HL-60 (cell line): ENCODE results near the gene DTX1.

Experiments
- GABPA ChIP-seq: IDR thresholded peaks from 2 replicates; pipeline ENCODE4 v1.6.1; 2012; ENCODE audit warnings: low read depth
- TF ChIP-seq, protein P1 (sequence below): IDR thresholded peaks from one replicate; pipeline ENCODE4 v1.5.1; 2011; ENCODE audit warnings: low read length, control low read depth, inconsistent platforms; ENCODE audit not compliant: insufficient read depth
- TF ChIP-seq, protein P2 (sequence below): IDR thresholded peaks from 2 replicates; pipeline ENCODE4 v1.6.1; 2012; ENCODE audit warnings: low read depth; ENCODE audit not compliant: insufficient replicate concordance

GRCh38 chr12:113111247-113111646, 54.7 kb downstream of the DTX1 start:
- TF ChIP-seq, protein P1, sequence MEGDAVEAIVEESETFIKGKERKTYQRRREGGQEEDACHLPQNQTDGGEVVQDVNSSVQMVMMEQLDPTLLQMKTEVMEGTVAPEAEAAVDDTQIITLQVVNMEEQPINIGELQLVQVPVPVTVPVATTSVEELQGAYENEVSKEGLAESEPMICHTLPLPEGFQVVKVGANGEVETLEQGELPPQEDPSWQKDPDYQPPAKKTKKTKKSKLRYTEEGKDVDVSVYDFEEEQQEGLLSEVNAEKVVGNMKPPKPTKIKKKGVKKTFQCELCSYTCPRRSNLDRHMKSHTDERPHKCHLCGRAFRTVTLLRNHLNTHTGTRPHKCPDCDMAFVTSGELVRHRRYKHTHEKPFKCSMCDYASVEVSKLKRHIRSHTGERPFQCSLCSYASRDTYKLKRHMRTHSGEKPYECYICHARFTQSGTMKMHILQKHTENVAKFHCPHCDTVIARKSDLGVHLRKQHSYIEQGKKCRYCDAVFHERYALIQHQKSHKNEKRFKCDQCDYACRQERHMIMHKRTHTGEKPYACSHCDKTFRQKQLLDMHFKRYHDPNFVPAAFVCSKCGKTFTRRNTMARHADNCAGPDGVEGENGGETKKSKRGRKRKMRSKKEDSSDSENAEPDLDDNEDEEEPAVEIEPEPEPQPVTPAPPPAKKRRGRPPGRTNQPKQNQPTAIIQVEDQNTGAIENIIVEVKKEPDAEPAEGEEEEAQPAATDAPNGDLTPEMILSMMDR: no peak
- TF ChIP-seq GABPA: no peak
- TF ChIP-seq, protein P2, sequence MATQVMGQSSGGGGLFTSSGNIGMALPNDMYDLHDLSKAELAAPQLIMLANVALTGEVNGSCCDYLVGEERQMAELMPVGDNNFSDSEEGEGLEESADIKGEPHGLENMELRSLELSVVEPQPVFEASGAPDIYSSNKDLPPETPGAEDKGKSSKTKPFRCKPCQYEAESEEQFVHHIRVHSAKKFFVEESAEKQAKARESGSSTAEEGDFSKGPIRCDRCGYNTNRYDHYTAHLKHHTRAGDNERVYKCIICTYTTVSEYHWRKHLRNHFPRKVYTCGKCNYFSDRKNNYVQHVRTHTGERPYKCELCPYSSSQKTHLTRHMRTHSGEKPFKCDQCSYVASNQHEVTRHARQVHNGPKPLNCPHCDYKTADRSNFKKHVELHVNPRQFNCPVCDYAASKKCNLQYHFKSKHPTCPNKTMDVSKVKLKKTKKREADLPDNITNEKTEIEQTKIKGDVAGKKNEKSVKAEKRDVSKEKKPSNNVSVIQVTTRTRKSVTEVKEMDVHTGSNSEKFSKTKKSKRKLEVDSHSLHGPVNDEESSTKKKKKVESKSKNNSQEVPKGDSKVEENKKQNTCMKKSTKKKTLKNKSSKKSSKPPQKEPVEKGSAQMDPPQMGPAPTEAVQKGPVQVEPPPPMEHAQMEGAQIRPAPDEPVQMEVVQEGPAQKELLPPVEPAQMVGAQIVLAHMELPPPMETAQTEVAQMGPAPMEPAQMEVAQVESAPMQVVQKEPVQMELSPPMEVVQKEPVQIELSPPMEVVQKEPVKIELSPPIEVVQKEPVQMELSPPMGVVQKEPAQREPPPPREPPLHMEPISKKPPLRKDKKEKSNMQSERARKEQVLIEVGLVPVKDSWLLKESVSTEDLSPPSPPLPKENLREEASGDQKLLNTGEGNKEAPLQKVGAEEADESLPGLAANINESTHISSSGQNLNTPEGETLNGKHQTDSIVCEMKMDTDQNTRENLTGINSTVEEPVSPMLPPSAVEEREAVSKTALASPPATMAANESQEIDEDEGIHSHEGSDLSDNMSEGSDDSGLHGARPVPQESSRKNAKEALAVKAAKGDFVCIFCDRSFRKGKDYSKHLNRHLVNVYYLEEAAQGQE: no peak
